Neutrophil (primary cell): ENCODE measurements around the gene ELL.

Experiments used
- H3K27ac ChIP-seq: fragments of 200-600 bp; sonication (generic); 2 replicates; pipeline ENCODE4 v1.5.1; 2016; ENCODE audit warnings: mild to moderate bottlenecking, moderate library complexity
- H3K27me3 ChIP-seq: fragments of 200-600 bp; sonication (generic); 2 replicates; pipeline ENCODE4 v1.6.0; 2016; ENCODE audit warnings: mild to moderate bottlenecking
- H3K36me3 ChIP-seq: fragments of 200-600 bp; sonication (generic); 2 replicates; pipeline ENCODE4 v1.5.1; 2017
- H3K4me1 ChIP-seq, 2 experiments: fragments of 200-600 bp in 1 of 2; sonication (generic) in 1 of 2; 1 replicate in 1 of 2; 2 replicates in 1 of 2; pipeline versions ENCODE4 v1.5.1 to v1.6.1; 2013 to 2016; ENCODE audit warnings: low read depth in 1 of 2, low read length in 1 of 2, mild to moderate bottlenecking in 1 of 2, moderate library complexity in 1 of 2; ENCODE audit not compliant: control insufficient read depth in 1 of 2, insufficient read depth in 1 of 2
- H3K4me3 ChIP-seq, 2 experiments: fragments of 200-600 bp in 1 of 2; sonication (generic) in 1 of 2; 1 replicate in 1 of 2; 2 replicates in 1 of 2; pipeline ENCODE4 v1.5.1; 2013 to 2016; ENCODE audit warnings: low read depth in 1 of 2, low read length in 1 of 2, mild to moderate bottlenecking in 1 of 2, moderate library complexity in 1 of 2
- H3K9me3 ChIP-seq: fragments of 200-600 bp; sonication (generic); 2 replicates; pipeline ENCODE4 v1.5.1; 2016
- CTCF ChIP-seq: fragments of 200-600 bp; sonication (generic); IDR thresholded peaks from 2 replicates; pipeline ENCODE4 v1.5.1; 2016; ENCODE audit warnings: antibody characterized with exemption

ELL gene

GRCh38 chr19:18461471-18461870, 60.4 kb downstream of the ELL start:
- Histone ChIP-seq H3K27me3 (no peaks in the 10 kb centered on the region), H3K4me1 (no peaks in the 10 kb centered on the region), H3K36me3 (peaks cover 100% of the 10 kb centered on the region), H3K9me3 (no peaks in the 10 kb centered on the region), H3K4me3 (no peak overlapping the region), H3K27ac (no peak overlapping the region)
- no peak for TF ChIP-seq CTCF

- TF ChIP-seq CTCF, result no peak
- no peak overlapping the region for H3K27ac ChIP-seq
- H3K9me3 ChIP-seq, result no peaks in the 10 kb centered on the region
- H3K4me3 ChIP-seq, result no peak overlapping the region
- H3K36me3 ChIP-seq, result peaks cover 100% of the 10 kb centered on the region
- no peaks in the 10 kb centered on the region for H3K27me3 ChIP-seq
- no peaks in the 10 kb centered on the region for H3K4me1 ChIP-seq
Measured at GRCh38 chr19:18460900-18461299, 61.0 kb downstream of the ELL start.

- Histone ChIP-seq H3K27ac (no peak overlapping the region), H3K36me3 (peaks cover 89% of the 10 kb centered on the region), H3K4me3 (no peak overlapping the region), H3K27me3 (no peaks in the 10 kb centered on the region), H3K4me1 (no peaks in the 10 kb centered on the region), H3K9me3 (no peaks in the 10 kb centered on the region)
- no peak for TF ChIP-seq CTCF
Measured at GRCh38 chr19:18457483-18458331, 64.2 kb downstream of the ELL start.

- Histone ChIP-seq H3K27ac (no peak overlapping the region), H3K4me1 (no peaks in the 10 kb centered on the region), H3K4me3 (no peak overlapping the region), H3K27me3 (no peaks in the 10 kb centered on the region), H3K9me3 (no peaks in the 10 kb centered on the region), H3K36me3 (peaks cover 89% of the 10 kb centered on the region)
- TF ChIP-seq CTCF, result no peak
Measured at GRCh38 chr19:18456974-18457373, 64.9 kb downstream of the ELL start.

- TF ChIP-seq CTCF, result no peak
- Histone ChIP-seq H3K9me3 (no peaks in the 10 kb centered on the region), H3K36me3 (peaks cover 89% of the 10 kb centered on the region), H3K27ac (peak overlapping the region; percentile 33), H3K4me1 (no peaks in the 10 kb centered on the region), H3K4me3 (no peak overlapping the region), H3K27me3 (no peaks in the 10 kb centered on the region)
Measured at GRCh38 chr19:18456279-18456678, 65.6 kb downstream of the ELL start.
